HuH-7.5 (cell line): Measurements from ENCODE around the gene NAALADL1.
A peak's percentile ranks its signal among the peaks of the same experiment; 100 is the strongest.

Experiments
- DNase-seq: peaks from one replicate; pipeline ENCODE4 v3.0.0; 2011; ENCODE audit warnings: low spot score

Gene NAALADL1

DNA sequence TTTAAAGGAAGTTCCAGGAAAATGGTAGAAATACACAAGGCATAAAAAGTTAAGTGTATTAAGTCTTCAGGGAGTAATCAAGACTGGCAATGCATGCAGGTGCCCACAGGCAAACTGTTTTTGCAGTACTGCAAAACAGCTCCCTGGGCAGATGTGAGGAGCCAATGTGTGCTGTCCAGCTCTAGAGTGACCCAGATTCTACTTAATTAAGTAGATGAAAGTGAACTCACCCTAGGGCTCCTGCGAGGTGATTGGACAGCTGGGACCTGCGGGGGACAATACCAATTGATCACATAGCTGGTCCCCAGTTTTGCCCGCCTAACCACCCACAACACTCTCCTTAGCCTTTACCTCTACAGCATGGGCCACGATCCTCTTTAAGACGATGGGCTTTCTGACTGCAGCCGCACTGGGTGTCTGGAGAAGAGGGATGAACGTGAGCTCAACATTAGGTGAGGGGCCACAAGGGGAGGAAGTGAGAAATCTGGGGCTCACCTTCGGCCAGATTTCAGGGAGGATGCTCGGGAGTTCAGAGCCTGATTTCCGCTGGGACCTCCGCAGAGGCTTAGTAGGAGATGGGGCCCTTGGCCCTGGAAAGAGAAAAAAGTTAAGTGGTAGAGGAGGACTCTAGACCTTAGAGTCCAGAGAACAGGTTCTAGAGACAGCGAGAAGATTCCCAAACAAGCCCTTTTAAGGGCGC, 24.9 kb upstream of the NAALADL1 start:
- DNase-seq, result no peak

DNA sequence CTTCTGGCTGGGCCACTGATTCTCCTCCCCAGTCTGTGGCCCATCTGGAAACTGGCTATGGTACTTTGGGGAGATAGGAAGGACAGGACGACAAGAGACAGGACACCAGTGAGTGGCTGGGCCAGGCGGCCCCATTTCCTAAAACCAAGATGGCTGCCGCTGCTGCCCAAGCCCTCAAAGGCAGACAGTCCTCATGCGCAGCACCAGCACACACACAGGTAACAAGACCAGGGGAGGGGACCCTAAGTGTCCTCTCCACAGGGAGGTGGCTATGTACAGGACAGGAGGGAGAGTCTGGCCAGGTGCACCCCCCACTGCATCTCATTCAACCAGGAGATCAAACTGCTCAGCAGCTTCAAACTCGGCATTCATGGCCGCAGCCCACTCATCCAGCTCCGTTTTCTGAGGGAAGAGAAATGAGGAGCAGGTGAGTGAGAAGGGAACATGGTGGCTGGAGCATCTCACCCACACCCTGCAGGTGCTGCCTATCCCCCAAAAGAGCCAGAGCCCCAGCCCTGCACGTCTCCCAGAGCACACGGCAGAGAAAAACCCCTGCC, 20.5 kb upstream of the NAALADL1 start:
- no peak for DNase-seq

DNA sequence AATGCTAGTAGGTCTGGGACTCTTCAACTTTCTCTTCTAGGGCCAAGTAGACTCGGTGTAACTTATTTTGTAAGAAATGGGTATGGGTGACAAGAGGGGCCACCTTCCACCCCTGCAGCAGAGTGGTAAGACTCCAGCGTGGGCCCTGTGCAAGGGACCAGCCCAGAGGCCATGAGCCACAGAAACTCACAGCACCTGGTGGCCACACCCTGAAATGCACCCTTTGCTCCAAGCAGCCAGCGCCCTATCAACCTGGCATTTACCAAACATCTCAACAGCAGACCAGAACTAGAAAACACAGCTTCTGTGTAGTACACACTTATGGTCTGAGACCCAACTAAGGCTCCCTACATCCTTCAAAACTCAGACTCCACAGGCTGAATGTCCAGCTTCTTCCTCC, 19.8 kb upstream of the NAALADL1 start:
- DNase-seq, result peak; percentile 62

DNA sequence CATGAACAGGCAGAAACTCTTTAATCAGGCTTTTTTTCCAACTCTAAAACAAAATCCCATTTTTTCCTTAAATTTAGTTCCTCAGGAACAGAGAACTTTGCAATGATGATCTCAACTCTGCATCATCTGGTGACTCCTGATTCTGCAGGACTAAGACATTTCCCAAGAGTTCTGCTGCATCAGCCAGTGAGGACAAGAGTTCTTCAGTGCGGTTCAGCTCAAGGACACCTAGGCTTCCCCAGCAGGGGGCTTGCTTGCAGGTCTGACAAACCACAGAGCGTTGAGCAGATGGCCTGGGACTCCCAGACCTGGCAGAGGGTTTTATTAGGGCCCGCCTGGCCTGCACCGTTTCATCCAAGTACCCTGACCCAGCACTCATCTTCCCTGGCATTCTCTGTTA, 19.1 kb upstream of the NAALADL1 start:
- no peak for DNase-seq

DNA sequence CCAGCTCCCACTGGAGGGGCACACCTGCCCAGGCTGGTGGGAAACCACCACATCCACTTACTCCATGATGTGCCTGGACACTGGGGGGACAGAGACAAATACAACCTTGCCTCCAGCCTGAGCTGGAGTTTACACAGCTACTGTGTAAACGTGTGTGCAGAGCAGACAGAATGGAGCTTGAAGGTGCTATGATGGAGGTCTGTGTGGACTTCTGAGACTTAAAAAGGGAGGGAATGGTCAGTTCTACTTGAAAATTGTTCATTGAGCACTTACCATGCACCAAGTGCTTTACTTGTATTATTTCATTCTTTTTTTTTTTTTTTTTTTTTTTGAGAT, 14.2 kb upstream of the NAALADL1 start:
- DNase-seq, result no peak

DNA sequence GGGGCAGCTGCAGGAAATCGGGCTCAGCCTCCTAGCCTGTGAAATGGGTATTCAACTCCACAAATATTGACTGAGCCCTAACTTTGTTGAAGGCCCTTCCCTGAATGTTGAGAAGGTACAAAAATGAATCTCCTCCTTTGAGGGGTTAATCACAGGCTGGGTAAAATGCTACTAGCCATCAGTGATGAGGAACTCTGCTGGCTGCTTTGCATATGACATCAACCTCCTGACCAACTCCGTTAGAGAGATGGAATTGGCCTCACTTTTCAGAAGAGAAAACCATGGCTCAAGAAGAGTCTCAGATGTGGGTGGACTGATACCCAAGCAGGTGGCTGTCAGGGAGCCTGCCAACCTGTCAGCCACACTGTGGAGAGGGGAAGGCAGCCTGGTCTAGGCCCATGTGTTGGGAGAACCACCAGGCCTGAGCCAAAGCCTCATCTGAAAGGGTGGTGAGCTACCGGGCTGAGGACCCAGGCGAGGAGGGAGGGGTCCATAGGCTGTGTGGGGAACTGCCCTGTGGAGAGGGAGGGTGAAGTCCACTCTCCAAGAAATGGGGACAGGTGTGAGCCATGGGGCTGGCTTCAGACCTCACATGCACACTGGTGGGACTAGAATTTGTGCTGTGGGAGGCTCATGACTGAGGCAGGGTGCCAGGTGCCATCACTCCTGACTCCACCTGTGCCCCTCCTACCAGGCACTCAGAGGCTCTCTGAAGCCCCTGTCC, 13.7 kb upstream of the NAALADL1 start:
- no peak for DNase-seq

DNA sequence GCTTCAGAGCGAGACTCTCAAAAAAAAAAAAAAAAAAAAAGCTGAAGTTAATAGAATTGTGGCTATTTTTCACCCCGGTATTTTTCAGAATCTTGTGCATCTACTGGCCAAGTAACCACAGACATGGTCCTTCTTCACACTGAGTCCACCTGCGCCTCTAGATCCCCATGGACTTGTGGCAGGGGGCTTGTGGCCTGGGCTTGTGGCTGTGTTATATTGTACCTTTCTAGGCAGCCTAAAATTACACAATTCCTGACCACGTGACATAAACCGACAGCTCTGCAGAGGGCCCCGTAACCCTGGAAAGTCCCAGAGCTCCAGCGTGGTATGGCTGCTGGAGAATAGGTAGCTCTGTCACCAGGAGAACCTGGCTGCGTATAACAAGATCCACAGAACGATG, 10.9 kb upstream of the NAALADL1 start:
- no peak for DNase-seq

DNA sequence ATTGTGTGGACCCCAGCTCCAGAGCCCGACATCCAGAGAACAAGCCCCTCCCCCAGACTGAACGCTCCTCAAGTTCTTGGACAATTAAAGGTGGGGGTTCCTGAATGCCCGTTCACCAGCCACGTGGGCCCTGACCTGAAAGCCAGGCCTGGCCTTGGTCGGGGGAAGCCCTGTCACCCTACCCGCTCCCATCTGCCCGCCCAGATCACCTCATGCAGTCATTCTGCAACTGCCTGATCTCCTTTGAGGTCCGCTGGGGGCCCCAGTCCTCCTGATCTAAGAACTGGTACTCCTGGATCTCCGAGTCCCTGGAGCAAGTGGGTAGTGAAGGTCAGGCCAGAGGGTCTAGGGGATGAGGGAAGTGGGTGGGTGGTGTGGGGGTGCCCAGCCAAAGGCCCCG, 9.1 kb upstream of the NAALADL1 start:
- no peak for DNase-seq

DNA sequence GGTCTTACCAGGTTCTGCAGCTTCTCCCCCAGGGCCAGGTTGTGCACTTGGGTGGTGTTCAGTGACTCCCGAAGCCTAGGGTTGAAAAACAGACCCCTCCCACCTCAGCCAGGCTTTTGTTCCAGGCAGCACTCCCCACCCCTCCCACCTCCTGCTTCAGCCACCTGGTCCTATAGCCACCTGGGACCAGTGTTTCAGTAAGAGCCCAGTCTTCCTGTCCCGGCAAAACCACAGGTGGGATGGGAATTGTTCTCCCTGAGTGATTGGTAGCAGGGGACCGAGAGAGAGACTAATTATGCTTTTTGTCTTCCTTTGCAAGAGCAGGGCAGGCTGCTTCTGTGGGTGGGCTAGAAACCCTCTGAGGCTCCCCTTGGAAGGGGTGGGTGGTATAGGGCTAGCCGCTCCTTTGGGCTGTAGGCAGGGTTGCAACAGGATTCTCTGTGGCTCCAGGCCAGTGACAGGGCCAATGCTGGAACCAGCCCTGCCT, 8.5 kb upstream of the NAALADL1 start:
- no peak for DNase-seq

DNA sequence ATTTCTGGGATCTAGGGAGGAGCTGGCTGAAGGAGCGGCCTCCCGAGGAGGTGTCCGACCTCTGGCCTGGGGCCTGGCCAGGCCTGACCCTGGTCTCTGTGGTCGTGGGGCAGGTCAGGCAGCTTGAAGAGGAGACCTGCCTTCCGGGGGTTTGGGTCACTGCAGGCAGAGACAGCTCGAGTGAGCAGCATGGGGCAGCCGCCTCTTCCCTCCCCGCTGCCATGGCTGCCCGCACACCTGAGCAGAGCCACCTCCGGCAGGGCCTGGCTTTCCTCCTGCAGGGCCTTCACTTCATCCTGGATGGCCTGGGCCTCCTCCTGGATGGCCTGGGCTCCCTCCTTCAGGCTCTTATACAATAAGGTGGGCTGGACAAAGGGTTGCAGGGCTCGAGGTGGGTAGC, 8.0 kb upstream of the NAALADL1 start:
- no peak for DNase-seq

DNA sequence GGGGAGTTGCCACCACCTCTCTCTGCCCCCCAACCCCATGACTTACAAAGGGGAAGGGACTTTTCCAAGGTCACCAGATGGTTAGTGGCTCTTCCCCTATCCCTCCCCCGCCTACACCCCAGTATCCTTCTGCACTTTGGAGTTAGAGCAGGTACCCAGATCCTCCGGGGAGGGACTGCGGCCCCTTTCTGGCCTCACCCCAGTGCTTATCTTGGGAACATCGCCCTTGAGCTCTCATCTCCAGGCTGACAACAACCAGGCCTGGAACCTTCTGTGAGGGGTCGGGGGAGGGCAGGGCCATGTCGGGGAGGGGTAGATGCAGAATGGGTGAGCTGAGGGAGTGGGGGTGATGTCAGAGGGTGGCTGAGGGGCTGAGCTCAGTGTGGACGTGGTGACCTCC, 7.5 kb upstream of the NAALADL1 start:
- no peak for DNase-seq

DNA sequence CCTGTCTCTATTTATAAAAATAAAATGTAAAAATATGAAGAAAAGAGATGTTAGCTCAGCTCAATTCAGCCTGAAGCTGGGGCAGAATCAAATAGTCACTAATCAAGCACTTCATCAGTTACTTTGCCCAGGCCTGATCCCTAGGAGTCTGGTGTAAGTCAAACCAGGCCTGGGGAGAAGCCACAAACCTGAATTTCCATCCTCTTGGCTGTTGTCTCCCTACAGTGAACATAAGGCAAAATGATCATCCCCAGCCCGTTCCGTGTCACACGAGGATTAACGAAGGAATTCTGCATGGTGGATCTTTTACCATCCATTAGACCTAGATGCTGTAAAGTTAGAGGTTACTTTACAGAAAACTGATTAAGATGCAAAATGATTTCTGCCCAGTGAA, 6.5 kb upstream of the NAALADL1 start:
- DNase-seq, result no peak

DNA sequence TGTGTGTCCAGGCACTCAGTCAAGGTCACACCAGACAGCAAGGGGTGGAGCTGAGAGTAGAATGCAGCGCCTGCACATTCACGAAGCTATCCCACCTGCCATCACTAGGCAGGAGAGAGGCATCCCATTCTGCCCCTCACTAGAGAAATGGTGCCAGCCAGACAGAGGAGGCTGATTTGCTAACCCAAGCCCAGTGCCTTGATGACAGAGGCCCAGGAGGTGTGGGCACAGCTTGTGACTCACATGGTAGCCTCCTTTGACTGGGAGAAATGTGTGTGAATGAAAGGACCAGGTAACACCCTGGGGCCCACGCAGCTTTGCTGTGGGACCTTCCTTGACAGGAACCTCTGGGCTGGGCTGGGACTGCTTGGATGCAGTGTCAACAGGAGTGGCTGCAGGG, 5.2 kb upstream of the NAALADL1 start:
- no peak for DNase-seq

DNA sequence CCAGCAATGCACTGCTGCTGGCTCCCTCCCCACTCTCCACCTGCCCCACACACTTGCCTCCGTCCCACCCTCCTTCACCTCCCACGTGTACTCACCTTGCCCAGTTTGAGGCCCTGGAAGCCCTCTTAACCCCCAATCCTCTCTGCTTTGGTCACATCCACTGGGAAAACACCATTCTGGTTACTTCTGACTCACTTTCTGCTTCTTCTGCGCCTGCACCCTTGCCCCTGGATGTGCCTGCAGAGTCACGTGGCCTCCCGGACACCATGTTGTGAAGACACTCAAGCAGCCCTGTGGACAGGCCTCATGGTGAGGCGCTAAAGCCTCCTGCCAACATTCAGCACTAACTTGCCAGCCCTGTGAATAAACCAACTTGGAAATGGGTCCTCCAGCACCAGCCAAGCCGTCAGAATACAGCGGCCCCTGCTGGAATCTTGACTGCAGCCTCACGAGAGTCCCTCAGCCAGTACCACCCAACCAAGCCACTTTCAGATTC, 2.6 kb upstream of the NAALADL1 start:
- DNase-seq, result no peak

DNA sequence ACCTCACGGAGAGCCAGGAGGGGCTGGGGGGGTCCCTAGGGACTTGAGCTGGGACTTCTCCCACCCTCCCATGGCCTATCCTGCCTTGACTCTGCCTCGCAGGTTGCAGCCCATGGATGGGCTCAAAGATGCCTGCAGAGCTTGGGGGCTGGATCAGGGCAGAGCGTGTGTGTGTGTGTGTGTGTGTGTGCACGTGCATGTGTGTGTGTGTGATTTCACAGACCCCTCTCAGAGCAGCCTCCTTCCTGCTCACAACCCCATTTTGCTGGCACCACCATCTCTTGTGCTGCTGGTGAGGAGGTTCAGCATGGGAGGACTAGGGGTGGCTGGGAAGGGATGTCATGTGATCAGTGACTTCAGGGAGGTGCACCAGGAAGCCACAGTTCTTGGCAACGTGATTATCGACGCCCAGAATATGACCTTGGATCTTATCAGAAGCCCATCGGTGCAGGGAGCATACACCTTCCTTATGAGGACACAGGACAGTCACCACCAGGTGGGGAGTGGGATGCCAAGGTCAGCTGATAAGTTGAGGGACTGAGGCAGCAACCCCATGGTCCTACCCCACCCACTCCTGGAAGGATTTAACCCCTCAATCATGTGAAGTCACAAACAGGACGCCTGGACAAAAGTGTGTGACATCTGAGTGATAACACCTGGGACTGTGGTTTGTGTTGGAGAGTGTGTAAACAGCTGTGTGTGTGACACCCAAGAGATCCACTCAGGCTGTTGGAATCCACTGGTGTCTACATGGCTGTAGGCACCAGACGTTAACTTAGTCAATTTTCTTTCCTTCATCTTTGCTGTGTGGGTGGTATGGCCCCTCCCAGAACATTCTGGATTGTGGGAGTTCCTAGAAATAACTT, 1.8 kb upstream of the NAALADL1 start:
- no peak for DNase-seq

DNA sequence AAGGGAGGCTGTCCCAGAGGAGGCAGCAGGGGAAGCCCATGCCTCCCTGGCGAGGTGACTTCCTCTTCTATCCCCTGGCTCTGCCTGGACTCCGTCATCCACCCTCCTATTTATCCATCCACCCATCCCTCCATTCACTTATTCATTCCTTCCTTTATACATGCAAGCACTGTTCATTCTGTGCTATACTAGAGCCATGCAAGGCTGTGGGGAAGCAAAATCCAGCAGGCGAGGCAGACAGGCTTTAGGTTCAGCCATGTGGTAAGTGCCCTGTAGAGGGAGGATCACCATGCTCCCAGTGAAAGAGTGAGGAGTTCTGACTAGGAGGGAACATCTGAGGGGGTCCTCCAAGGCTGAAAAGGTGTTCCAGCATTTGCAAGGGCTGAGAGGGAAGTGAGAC, 1.2 kb upstream of the NAALADL1 start:
- no peak for DNase-seq

DNA sequence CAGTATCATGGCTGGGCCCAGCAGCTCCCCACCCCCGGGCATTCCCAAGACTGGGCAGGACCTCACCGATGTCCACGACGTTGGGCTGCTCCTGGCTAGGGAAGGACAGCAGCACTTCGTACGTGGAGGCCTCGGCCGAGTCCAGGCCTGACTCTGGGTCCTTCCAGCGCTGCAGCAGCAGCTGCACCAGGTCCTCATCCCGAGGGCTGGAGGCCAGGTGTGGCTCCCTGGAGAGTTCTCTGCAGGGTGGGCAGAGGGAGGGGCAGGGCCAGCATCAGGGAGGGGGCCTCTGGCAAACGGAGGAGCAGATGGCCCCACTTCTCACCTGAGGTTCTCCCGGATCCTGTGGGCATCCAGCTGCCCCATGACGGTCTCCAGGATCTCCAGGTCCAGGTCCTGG, 341 bp downstream of the NAALADL1 start:
- DNase-seq, result no peak

DNA sequence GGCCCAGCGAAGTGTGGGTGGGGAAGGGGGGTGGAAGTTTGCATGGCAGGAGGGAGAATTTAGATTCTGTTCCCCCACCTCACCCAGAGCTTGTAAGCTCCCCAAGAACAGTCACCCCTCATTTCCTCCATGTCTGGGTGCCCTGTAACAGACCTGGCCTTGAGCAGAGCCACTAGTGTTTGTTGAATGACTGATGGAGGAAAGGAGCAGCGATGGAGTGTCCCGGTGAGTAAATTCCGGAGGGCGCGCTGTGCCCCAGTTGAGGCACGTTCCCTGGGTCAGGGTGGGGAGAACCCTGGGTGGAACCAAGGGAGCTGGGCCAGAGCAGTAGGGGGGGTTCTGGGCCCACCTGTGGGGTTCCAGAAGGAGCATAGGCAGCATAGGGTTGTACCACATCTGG, 827 bp downstream of the NAALADL1 start:
- DNase-seq, result no peak

DNA sequence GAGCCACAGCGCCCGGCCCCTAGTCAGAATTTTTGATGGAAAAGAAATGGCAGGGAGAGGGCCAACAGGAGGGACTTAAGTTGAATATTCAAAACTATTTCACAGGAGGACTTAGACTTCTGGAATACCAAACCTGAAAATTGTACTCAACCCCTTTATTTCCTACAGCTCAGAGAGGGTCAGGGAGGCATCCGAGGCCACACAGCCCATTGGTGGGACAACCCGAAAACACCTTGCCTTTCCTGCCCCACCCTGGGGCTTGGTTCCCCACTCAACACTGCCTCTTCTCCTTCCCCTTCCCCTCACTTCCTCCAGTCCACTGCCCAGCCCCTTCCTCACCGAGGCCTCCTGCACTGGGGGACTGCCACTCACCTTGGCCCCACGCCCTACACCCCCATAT, 1.4 kb downstream of the NAALADL1 start:
- no peak for DNase-seq

DNA sequence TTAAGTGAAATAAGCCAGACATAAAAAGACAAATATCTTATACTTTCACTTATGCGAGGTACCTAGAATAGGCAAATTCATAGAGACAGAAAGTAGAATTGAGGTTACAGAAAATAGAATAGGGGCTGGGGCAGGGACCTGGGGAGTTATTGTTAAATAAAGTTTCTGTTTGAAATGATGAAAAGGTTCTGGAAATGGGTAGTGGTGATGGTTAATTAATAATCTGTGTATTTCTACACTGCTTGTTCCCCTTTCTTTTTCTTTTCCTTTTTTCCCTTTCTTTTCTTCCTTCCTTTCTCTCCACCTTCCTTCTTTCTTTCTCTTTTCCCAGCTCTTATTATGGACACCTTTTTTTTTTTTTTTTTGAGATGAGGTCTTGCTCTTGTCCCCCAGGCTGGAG, 2.8 kb downstream of the NAALADL1 start:
- DNase-seq, result no peak

DNA sequence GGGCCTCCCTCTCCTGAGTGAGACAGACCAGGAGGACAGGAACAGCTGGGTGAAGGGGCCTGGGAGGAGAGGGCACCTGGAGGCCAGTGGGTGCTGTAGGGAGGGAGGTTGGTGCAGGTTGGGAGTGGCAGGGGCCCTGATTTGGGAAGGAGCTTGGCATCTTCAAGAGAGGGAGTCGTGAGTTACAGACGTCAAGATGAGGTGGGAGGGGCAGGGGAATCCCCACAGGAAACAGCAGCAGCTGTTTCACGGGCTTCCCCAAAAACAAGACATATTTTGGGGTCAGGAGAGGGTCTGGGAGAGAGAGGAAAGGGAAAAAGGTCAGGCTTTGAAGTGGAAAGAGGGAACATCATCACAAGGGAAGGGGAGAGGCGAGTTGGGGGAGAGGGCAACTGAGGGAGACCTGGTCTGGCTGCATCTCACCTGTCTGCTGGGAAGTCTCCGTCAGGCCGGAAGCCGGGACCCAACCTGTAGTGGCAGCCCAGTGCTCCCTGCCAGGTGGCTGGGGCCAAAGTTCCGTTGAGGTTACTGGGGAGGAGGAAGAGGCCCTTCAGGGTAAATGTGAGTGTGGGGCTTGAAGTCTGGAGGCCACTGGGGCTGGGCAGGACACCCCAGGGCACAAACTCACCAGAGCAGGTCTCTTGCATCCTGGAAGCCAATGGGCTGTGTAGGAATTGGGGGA, 4.4 kb downstream of the NAALADL1 start:
- no peak for DNase-seq

DNA sequence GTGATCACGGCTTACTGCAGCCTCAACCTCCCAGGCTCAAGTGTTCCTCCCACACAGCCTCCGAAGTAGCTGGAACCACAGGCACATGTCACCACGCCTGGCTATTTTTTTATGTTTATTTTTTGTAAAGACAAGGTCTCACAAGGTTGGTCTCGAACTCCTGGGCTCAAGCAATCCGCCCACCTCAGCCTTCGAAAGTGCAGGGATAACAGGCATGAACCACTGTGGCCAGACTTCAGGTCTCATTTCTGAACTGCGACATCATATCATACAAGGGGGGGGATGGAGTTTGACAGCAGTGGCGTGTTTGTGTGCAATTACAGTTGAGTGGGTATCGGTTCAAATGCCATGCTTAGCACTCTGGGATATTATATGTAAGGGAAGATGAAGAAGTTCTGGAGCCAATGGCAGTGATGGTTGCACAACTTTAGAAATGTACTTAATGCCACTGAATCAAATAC, 6.9 kb downstream of the NAALADL1 start:
- DNase-seq, result no peak
